Stimulated activated CD4-positive, alpha-beta T cell treated with anti-CD3 and anti-CD28 coated beads, Interleukin-15, amount 100 ng/mL, for 48 hours (primary cell): ENCODE data around the gene UVRAG.

Source experiments
- DNase-seq, 2 donors: peaks; one replicate each; pipeline ENCODE4 v3.0.0-alpha.2; 2020; ENCODE audit warnings: low read depth in 2 of 2

The UVRAG gene

DNA sequence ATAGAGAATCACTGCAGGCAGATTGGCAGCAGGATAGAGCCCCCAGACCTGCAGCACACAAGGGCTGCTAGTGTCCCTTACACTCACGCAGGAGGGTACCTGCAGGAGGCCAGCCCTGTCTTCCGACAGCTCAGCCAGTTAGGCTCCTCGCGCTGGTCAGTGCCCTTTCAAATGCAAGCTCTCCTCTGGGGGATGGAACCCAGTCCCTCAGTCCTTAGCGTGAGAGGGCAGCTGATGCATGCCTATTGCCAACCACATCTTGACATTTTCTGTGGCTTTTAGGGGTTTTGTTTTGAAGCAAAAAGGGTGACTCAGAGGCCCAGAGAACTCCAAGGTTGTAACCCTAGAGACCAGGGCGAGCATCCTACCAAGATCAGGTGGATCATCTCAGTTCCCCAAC lies 351.3 kb downstream of the UVRAG start:
- peak in 1 of 2 donors; percentile 15 for DNase-seq

DNA sequence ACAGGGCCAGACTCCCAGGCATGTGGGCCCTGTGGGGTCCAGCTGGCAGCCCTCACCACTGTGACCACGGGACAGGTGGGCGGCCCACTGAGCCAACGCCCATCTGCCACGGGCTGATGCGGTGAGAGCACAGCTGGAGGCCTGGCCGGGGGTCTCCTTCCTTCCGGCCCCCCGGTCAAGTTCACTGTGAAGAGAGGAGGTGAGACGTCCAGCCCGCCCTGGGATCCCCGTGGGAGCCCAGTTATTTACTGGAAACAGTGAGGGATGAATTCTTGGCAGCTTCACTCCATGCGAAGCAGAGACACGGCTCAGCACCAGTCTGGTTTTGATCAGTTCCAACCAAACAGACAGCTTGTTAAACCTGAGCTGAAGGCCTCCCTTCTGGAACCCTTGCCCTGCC lies 352.6 kb downstream of the UVRAG start:
- DNase-seq, result no peak

DNA sequence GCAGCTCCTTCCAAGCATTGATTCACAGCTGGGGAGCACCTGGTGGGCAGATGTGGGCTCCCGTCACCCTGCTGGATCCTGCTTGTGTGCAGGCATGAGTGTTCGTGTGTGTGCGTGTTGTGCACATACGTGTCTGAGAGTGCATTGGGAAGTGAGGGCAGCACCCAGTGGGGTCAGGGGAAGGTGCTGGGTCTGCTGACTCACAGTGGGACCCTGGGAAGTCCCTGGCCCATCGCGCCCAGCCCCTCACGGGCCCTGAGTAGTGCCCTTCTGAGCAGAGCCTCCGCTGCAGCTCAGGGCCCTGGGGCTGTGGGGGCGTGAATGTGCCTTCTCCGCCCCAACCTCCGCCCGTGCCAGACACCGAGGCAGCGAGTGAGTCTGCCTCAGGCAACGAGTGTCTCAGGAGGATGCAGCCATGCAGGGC lies 354.5 kb downstream of the UVRAG start:
- DNase-seq, result no peak

DNA sequence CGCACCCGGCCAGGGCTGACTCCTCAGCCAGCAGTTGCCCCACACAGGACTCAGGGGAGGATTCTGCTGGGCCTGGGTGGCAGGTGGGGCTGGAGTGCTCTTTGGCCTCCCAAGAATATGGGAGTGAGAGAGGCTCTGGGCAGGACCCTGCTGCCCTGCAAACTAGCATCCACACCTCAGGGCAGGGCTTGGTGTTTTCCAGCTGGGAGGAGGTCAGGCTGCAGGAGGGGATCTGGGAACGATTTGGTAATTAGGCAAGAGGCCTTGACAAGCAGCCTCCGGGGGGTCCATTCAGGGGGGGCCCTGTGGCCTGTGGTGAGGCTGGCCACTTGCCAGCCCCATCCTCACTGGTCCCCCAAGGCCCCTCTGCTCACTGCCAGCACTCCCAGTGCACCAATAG lies 355.5 kb downstream of the UVRAG start:
- no peak for DNase-seq

DNA sequence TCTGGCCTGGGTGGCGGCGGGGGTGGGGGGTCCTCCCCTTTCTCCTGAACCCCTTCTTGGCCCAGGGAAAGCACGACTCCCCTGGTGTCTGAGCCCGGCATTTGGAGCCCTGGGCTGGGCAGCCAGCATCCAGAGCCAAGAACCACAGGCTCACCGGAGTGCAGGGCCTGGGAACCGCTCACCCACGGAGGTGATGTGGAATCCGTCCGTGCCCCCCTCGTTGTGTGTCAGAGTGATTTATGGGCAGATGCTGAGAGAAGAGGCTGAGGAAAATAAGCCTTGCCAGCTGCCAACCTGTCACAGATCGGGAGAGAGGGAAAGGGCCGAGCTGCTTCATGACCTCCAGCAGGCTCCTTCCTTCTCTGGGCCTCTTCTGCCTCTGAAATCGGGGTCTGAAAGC lies 357.6 kb downstream of the UVRAG start:
- no peak for DNase-seq

DNA sequence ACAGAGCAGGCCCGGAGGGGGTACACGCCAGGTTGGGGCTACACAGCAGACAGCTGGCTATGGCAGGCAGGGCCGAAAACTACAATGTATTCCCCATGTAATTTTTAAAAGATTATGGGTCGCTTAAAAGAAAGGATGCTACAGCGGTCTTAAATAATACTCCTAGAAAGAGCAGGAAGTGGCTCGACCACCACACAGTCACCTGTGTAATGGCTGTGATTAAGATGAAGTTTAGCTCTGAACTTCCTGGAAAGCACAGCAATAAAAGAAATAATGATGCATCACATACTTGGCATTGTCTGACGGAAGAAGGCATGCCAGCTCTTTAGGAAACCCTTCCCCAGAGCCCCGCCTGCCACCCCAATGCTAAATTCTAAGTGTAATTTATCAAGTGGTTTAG lies 358.7 kb downstream of the UVRAG start:
- no peak for DNase-seq

DNA sequence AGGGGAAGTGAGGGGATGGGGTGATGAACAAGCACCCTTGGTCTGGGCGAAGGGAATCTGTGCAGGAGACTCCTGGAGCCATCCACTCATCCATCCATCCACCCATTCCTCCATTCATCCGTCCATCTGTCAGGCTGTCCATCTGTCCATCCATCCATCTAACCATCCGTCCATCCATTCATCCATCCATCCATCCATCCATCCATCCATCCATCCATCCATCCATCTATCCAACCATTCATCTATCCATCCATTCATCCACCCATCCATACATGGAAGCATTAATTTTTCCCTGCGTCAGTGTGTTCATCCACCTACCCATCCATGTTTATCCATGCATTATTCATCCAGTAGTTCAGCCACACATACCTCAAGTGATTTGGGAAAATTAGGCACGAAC lies 359.3 kb downstream of the UVRAG start:
- DNase-seq, result no peak

DNA sequence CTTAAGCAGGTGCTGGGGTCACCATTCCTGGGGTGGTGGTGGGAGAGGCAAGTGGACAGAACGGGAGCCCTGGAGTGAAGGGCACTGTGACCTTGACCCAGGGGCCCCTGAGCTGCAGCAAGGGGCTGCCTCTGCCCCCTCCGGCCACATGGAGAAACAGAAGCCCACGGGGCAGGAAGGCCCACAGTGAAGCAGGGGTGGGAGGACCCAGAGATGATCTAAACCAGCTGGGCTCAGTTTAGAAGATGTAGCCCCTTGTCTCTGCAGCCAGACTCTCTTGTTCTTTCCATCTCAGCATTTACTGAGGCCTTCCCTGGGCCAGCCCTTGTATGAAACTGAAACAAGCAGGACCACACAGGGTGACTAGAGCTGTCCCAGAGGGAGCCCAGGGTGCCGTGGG lies 360.8 kb downstream of the UVRAG start:
- DNase-seq, result no peak

DNA sequence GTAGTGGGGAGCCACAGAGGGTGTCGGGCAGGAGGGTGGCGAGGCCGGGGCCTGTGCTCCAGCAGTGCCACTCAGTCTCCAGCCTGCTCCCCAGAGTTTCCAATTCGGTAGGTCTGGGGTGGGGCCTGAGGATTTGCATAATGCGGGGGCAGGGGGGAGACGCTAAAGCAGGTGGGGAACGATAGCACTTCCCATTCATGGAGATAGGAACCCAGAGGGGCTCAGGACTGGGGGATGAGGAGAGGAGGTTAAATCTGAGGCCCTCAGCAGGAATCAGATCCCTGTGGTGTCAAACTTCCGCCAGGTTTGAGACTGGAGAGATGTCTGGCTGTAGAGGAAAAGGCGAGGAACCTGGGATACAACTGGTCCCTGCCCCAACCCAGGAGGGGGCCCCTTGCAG lies 361.5 kb downstream of the UVRAG start:
- DNase-seq, result no peak

DNA sequence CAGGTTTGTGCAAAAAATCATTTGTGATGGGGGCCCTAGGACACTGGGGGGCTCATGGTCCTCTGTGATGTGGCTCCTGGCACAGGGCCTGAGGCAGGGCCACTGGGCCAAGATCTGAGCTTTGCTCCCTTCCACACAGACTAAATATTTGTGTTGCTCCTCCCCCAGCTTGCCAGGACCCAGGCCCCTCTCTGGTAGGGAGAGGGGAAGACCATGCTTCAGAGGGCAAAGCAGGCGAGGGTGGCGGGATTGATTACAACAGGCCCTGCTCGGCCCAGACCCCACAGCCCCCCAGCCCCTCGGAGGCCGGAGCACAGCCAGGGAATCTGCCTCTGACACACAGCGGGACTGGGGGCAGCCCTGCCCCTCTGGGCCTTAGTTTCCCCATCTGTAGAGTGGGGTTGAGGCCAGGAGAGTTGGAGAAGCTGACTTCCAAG lies 362.3 kb downstream of the UVRAG start:
- DNase-seq, result no peak

DNA sequence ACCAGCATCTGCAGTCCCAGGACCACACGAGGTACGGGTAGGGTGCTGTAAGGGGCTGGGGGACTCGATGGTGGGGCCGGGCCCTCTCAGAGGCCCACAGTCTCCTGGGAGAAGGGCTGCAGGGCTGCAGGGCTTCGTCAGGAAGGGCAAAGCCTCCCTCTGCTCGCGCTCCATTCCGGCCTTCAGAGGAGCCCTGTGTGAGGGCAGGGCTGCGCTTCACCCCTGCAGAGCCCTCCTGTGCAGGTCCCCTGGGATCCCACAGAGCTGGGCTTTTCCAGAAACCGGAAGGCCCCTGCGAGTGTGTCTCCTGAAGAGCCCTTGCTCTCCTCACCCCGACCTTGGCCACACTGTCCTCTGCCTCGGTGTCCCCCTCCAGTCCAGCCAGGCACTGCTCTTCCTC lies 364.1 kb downstream of the UVRAG start:
- no peak for DNase-seq

DNA sequence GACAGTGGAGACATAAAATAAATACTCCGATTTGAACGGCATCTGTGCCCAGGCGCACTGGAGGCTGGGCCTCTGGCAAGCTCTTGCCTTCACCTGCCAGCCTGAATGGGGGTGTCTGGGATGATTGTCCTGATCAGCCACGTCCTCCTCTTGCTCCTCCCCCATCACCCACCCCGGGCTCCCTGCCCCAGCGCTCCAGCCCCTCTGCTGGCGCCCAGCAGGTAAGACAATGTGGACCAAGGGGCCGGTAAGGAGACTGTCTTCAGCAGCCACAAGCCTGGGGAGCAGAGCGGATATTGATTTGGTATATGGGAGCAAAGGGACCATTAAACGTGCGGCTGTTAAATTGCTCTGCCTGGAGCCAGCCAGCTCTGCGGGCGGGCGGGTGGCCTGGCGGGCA lies 366.4 kb downstream of the UVRAG start:
- DNase-seq, result no peak

DNA sequence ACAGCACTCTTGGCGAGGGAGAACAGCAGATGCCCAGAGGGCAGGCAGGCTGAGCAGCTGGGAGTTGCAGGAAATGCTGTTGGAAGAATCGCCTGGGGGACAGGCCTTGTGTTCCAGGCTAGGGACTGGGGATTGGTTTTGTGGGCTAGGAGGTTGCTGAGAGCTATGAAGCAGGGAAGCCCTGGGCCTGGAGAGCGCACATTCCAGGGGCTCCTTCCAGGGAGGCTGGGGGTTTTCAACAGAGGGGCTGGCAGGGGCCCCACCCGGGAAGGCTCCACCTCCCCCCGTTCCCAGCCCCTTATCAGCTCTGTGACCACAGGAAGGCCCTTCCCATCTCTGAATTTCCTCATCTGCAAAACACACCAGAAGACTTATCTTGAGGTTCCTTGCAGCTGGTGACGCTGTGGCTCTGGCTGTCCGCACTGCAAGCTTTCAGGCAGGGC lies 369.6 kb downstream of the UVRAG start:
- DNase-seq, result no peak

DNA sequence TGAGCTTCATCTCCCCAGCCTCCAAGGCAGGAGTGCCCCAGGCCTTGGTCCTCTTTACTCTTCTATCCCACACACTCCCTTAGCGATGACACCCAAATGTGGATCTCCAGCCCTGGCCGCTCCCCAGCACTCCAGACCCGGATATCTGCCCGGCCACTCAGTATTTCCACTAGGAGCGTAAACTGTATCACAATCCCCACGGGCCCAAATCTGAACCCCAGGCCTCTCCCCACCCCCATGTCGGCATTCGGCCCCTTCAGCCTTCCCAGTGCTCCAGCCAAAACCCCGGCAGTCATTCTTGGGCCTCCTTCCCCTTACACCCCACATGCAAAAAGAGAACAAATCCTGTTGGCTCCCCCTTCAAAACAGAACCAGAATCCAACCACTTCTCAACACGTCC lies 370.5 kb downstream of the UVRAG start:
- DNase-seq, result no peak

DNA sequence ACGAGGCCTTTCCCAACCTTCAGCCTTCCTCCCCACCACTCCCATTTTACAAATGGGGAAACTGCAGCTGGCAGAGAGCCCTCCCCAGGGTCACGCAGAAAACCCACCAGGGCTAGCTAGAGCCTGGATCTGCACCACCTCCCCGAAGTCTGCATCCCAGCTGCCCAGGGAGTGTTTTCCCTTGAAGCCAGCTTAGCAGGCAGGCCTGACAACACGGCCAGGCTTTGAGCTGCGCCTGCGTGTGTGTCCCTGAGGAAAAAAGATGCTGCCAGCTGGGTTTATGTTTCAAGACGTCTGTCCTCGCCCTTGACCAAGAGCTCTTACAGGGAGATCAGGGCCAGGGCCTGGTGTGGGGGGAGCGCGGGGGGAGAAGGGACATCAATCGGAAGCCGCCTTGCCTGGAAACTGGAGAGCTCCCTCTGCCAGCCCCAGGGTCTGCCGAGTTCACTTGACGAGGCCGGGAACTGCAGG lies 371.0 kb downstream of the UVRAG start:
- DNase-seq, result no peak

DNA sequence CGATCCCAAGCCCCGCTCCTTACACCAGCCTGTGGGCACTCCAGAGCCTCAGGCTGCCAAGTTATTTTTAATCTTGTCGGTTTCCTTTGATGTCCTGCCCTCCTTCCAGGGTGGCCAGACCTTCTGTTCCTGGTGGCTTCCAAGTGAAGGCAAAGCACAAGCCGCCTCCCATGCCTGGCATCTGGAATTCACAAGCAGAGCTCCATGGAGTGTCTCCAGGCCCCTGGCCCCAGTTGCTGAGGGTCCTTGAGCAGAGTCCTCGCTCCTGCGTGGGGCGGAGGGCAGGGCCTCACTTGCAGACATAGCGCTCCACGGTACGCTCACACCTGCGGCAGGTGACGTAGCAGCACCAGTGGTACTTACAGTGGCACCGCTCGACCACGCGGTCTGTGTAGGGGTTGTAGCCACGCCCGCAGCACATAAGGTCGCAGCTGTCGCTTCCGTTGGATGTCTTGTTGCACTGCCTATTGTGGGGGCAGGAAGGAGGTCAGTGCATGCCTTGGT lies 371.8 kb downstream of the UVRAG start:
- no peak for DNase-seq

DNA sequence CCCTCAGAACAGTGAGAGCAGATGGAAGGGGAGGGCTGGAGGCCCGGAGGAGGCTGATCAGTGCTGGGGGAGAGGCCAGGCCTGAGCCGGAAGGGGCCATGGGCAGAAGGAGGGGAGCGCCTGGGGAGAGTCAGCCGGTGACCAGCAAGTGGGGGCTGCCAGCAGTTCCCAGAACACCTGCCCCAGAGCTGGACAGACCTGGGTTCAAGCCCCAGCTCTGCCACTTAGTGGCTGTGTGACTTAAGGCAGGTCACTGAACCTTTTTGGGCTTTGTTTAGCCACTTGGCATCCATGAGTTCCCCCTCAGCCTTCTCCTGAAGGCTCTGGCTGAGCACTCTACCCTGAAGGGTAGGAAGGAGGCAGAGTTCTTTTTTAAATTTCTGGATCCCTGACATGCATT lies 373.9 kb downstream of the UVRAG start:
- DNase-seq, result no peak

DNA sequence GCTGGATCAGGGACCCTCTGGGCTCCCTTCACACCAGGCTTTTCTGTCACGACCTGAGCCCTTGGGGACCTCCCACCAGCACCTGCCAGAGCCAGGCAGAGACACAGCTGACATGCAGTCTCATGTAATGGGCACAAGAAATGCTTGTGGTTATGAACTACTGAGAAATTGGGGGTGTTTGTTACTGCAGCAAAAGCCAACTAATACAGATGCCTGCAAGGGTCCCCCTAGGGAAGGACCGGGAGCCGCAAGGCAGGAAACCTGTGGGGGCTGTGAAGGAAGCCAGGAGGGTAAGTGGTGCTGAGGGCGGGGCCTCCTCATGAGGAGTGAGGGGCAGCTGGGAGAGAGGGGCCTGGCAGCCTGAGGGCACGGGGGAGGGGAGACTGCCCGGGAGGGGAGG lies 374.7 kb downstream of the UVRAG start:
- DNase-seq, result no peak

DNA sequence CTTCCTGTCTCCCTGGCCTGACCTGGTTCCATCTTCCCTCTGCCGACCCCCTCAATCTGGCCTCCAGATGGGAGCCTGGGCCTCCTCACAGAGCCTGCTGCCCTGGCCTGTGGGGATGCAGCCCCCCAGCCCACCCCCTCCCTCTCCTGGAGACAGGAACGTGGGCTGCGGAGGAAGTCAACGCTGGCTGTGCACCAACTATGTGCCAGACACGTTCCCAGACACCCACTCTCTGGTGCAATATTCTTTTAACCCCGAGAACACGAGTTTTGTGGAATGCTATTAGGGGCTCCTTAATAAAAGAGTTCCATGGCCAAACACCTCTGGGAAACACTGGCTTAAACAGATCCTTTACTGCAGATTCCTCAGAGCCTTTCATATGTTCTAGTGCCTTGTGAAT lies 375.4 kb downstream of the UVRAG start:
- no peak for DNase-seq
